GM12892 (cell line): ENCODE measurements around the gene HOXA3.

ENCODE experiments used
- POLR2AphosphoS5 ChIP-seq: IDR thresholded peaks from 2 replicates; pipeline ENCODE4 v1.6.1; 2011; ENCODE audit warnings: low read depth, low read length, control low read depth
- TAF1 ChIP-seq: IDR thresholded peaks from 2 replicates; pipeline ENCODE4 v1.6.1; 2011; ENCODE audit warnings: low read depth, mild to moderate bottlenecking, control low read depth, low read length, borderline replicate concordance

DNA sequence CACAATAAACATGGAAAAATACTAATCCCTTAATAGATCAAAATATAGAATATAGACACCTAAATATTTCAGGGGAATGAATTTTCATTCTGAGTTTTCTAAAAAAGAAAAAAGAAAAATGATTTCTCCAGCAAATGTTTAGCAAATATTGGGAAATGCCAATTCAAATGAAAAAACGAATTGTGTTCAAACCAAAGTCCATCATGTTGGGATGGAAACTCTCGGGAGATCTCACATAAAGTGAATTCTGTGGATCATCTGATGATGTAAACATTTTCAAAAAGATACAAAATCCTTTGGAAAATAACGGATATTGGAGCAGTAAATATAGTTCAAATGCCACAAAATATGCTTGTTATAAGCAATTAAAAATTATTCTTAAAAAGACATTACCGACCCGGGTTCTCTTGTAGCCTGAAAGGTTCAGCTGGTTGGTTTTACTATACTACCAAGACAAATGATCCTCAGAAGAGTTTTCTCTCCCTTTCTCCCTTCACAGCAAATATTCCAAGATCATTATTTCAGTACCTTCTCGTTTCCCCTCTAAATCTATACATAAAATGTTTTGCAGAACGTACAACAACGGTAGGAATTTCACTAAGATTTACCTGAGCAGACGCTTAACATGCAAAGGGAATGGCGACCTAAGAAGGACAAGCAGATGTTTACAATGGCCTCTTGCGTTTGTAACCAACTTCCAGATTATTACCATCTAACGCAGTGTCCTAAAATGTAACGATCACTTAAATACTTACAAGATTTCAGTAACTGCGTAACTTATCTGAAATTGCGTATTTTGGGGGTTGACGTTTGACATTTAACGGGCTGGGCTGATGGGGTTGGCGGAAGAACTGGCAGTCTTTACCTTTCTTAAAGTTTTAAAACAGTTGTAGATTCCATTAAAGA lies 45.0 kb upstream of the HOXA3 start:
- no peak for TF ChIP-seq TAF1
- no peak for TF ChIP-seq POLR2AphosphoS5
